Measurements from ENCODE around the gene RAB11A.

GRCh38 chr15:65926899-65927298 is 57.6 kb downstream of the RAB11A start:
- TF ChIP-seq POLR2A (IDR thresholded peaks at IDR 0.05): no peak
- TF ChIP-seq CTCF (IDR thresholded peaks at IDR 0.05): no peak
- no peak for TF ChIP-seq POLR2AphosphoS5 (IDR thresholded peaks at IDR 0.05; ENCODE audit: insufficient read depth in 1 of 2, low read depth in 1 of 2)
